ENCODE measurements around the gene C10orf95.

DNA sequence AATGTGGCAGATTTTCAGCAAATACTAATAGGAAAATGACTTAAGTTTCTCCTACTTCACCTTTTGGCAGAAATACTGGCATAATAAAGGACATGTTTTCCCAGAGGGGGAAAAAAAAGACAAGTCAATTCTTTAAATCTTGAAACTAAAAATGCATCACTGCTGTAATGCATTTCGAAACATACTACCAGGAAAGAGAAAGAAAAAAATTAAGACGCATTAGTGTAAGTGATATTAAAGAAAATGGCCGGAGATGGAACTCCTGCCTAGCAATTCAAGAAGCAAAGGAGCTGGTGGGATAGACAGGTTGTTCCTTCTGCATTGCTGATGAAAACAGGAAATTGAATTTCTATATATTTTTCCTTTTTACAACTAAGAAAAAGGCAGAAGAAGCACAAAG lies 48.0 kb upstream of the C10orf95 start:
- TF ChIP-seq CTCF (IDR thresholded peaks at IDR 0.05) (no peak), EZH2 (IDR thresholded peaks at IDR 0.05; ENCODE audit: borderline replicate concordance, insufficient read depth, low read depth, low read length, poor library complexity, severe bottlenecking) (no peak)

All from B cell (primary cell).